ENCODE data around the gene HMHB1.

GRCh38 chr5:143865426-143866025 is 53.6 kb downstream of the HMHB1 start:
- TF ChIP-seq CTCF (IDR thresholded peaks at IDR 0.05) (no peak), POLR2A (IDR thresholded peaks at IDR 0.05; ENCODE audit: low read depth) (no peak)
